ENCODE data around the gene LRRC74A. TPM values are rescaled to one million over a fixed set of nuclear protein-coding genes. Genes with fewer than 3 reads are reported as not detected.

The LRRC74A gene
- total and polyA plus RNA-seq, 2 donors (not counting 3 experiments of a cell fraction or from before 2014, with no cell fraction given): not detected

GRCh38 chr14:76812093-76812421 is 14.2 kb upstream of the LRRC74A start:
- Histone ChIP-seq H2AFZ (ENCODE audit: low read depth, low read length) (peak overlapping the region; percentile 92), H3K4me1 (ENCODE audit: control insufficient read depth, extremely low read depth, insufficient read depth, low read length) (peaks cover 14% of the 10 kb centered on the region), H3K27ac (ENCODE audit: insufficient read depth, low read depth, low read length) (peak overlapping the region; percentile 34), H3K9me3 (replicated peaks; ENCODE audit: control insufficient read depth, insufficient read depth, low read length) (no peaks in the 10 kb centered on the region), H3K36me3 (ENCODE audit: control insufficient read depth in 2 of 2, extremely low read depth in 1 of 2, insufficient read depth in 2 of 2, low read length in 2 of 2) (peaks cover 0 to 13% of the 10 kb centered on the region in 2 experiments), H3K4me2 (ENCODE audit: insufficient read depth, low read length) (peak overlapping the region; percentile 98), H3K79me2 (ENCODE audit: control insufficient read depth, insufficient read depth, low read length) (no peaks in the 10 kb centered on the region), H4K20me1 (replicated peaks; ENCODE audit: control insufficient read depth, extremely low read depth, insufficient read depth, low read length) (no peaks in the 10 kb centered on the region), H3K27me3 (ENCODE audit: control insufficient read depth in 2 of 2, insufficient read depth in 2 of 2, low read length in 2 of 2) (peaks cover 5% of the 10 kb centered on the region in 2 experiments), H3K9me1 (replicated peaks; ENCODE audit: control insufficient read depth, extremely low read depth, insufficient read depth, low read length) (no peaks in the 10 kb centered on the region), H3K4me3 (replicated peaks in 1 of 3; ENCODE audit: insufficient read depth in 1 of 3, low read depth in 1 of 3, low read length in 3 of 3) (peak overlapping the region; percentile 72 to 85 (median 75)), H3K9ac (replicated peaks; ENCODE audit: extremely low read depth, insufficient read depth, low read length) (peak overlapping the region; percentile 73)
- POLR2A ChIA-PET: no interaction called here
- TSS peak; percentile 43 for BruUV-seq (replicated peaks)
- FAIRE-seq (no peak), DNase-seq (ENCODE audit: low read depth, low spot score) (no peak)
- CTCF ChIA-PET: interaction anchor here (0.8 to 4.3 kb wide), 16 partner anchors 10 to 106 kb away, joined by 3 to 73 read pairs (median 5); partner anchors contain the start of gene VASH1
- dilution Hi-C loops (cut with MboI; ENCODE audit: extremely low pct_ligation_motif_present, low sequenced_read_pairs) (no loop called here), intact Hi-C loops (cut with micrococcal nuclease) (loop anchor here (1.0 to 5.0 kb wide), 2 partner anchors 32 to 50 kb away; no protein-coding TSS in a partner anchor)
- TF ChIP-seq POLR2AphosphoS5 (IDR thresholded peaks at IDR 0.05; ENCODE audit: insufficient read depth, low read depth, low read length): no peak
- no peak for TF ChIP-seq GATA2 (IDR thresholded peaks at IDR 0.05; ENCODE audit: insufficient read depth, insufficient read length, low read depth, low read length)
- no peak for TF ChIP-seq MYC (IDR thresholded peaks at IDR 0.05; ENCODE audit: low read depth, low read length)
- TF ChIP-seq JUN (IDR thresholded peaks at IDR 0.05; ENCODE audit: borderline replicate concordance, insufficient read depth, insufficient read length, low read depth): no peak
- no peak for TF ChIP-seq EZH2 (IDR thresholded peaks at IDR 0.05; ENCODE audit: borderline replicate concordance, low read depth, low read length, severe bottlenecking)
- TF ChIP-seq CTCF (IDR thresholded peaks at IDR 0.05; ENCODE audit: extremely low read depth in 1 of 2, insufficient read depth in 1 of 2, low read depth in 1 of 2, low read length in 2 of 2): no peak
- no peak for TF ChIP-seq FOS (IDR thresholded peaks at IDR 0.05; ENCODE audit: borderline replicate concordance, insufficient read depth, low read length)
- TF ChIP-seq MAX (IDR thresholded peaks at IDR 0.05; ENCODE audit: insufficient read depth, insufficient read length): no peak
- no peak for TF ChIP-seq POLR2A (IDR thresholded peaks at IDR 0.05; ENCODE audit: low read depth, low read length)

All from endothelial cell of umbilical vein (primary cell).